Measurements from ENCODE around the gene CRYGC. TPM values are rescaled to one million over a fixed set of nuclear protein-coding genes. Genes with fewer than 3 reads are reported as not detected.

The CRYGC gene
- total and polyA plus RNA-seq, 2 of the 13 experiments (the other 11 are each of a cell fraction or from before 2014, with no cell fraction given): 0.20 to 0.27 TPM

GRCh38 chr2:208175069-208175839, 45.6 kb upstream of the CRYGC start (continued):
- TF ChIP-seq, protein P1, sequence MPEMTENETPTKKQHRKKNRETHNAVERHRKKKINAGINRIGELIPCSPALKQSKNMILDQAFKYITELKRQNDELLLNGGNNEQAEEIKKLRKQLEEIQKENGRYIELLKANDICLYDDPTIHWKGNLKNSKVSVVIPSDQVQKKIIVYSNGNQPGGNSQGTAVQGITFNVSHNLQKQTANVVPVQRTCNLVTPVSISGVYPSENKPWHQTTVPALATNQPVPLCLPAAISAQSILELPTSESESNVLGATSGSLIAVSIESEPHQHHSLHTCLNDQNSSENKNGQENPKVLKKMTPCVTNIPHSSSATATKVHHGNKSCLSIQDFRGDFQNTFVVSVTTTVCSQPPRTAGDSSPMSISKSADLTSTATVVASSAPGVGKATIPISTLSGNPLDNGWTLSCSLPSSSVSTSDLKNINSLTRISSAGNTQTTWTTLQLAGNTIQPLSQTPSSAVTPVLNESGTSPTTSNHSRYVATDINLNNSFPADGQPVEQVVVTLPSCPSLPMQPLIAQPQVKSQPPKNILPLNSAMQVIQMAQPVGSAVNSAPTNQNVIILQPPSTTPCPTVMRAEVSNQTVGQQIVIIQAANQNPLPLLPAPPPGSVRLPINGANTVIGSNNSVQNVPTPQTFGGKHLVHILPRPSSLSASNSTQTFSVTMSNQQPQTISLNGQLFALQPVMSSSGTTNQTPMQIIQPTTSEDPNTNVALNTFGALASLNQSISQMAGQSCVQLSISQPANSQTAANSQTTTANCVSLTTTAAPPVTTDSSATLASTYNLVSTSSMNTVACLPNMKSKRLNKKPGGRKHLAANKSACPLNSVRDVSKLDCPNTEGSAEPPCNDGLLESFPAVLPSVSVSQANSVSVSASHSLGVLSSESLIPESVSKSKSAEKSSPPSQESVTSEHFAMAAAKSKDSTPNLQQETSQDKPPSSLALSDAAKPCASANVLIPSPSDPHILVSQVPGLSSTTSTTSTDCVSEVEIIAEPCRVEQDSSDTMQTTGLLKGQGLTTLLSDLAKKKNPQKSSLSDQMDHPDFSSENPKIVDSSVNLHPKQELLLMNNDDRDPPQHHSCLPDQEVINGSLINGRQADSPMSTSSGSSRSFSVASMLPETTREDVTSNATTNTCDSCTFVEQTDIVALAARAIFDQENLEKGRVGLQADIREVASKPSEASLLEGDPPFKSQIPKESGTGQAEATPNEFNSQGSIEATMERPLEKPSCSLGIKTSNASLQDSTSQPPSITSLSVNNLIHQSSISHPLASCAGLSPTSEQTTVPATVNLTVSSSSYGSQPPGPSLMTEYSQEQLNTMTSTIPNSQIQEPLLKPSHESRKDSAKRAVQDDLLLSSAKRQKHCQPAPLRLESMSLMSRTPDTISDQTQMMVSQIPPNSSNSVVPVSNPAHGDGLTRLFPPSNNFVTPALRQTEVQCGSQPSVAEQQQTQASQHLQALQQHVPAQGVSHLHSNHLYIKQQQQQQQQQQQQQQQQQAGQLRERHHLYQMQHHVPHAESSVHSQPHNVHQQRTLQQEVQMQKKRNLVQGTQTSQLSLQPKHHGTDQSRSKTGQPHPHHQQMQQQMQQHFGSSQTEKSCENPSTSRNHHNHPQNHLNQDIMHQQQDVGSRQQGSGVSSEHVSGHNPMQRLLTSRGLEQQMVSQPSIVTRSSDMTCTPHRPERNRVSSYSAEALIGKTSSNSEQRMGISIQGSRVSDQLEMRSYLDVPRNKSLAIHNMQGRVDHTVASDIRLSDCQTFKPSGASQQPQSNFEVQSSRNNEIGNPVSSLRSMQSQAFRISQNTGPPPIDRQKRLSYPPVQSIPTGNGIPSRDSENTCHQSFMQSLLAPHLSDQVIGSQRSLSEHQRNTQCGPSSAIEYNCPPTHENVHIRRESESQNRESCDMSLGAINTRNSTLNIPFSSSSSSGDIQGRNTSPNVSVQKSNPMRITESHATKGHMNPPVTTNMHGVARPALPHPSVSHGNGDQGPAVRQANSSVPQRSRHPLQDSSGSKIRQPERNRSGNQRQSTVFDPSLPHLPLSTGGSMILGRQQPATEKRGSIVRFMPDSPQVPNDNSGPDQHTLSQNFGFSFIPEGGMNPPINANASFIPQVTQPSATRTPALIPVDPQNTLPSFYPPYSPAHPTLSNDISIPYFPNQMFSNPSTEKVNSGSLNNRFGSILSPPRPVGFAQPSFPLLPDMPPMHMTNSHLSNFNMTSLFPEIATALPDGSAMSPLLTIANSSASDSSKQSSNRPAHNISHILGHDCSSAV (CRISPR knock-in tag; IDR thresholded peaks at IDR 0.05; ENCODE audit: borderline replicate concordance): no peak
- TF ChIP-seq FOSL2 (CRISPR knock-in tag; IDR thresholded peaks at IDR 0.05): peak; percentile 60
- TF ChIP-seq EZH2 (conservative IDR thresholded peaks at IDR 0.05; ENCODE audit: low read depth, low read length): no peak
- TF ChIP-seq SOX6 (IDR thresholded peaks at IDR 0.05): no peak
- peak; percentile 37; the same call in 1 of the 2 replicates for TF ChIP-seq SOX6 (CRISPR knock-in tag; IDR thresholded peaks at IDR 0.05)
- TF ChIP-seq NR2C2 (CRISPR knock-in tag; IDR thresholded peaks at IDR 0.05; ENCODE audit: borderline replicate concordance): no peak
- no peak for TF ChIP-seq ZBTB20 (CRISPR knock-in tag; IDR thresholded peaks at IDR 0.05; ENCODE audit: borderline replicate concordance, low read depth)
- TF ChIP-seq ZNF234 (CRISPR knock-in tag; conservative IDR thresholded peaks at IDR 0.05): no peak
- no peak for TF ChIP-seq ZNF781 (CRISPR knock-in tag; IDR thresholded peaks at IDR 0.05; ENCODE audit: borderline replicate concordance, not compliant biosample characterization)
- no peak for TF ChIP-seq TP53 (CRISPR knock-in tag; conservative IDR thresholded peaks at IDR 0.05)
- no peak for TF ChIP-seq MATR3 (CRISPR knock-in tag; IDR thresholded peaks at IDR 0.05)
- TF ChIP-seq TGIF2 (CRISPR knock-in tag; IDR thresholded peaks at IDR 0.05): no peak
- TF ChIP-seq KDM6A (CRISPR knock-in tag; IDR thresholded peaks at IDR 0.05; ENCODE audit: low read depth): no peak
- no peak for TF ChIP-seq RNF219 (CRISPR knock-in tag; IDR thresholded peaks at IDR 0.05)
- TF ChIP-seq SIN3B (IDR thresholded peaks at IDR 0.05; ENCODE audit: low read length): no peak
- TF ChIP-seq THAP11 (CRISPR knock-in tag; IDR thresholded peaks at IDR 0.05): peak; percentile 54; the same call in 1 of the 2 replicates
- TF ChIP-seq KLF16 (CRISPR knock-in tag; IDR thresholded peaks at IDR 0.05): 0 out of 4 replicates have a peak, but pooled peaks of 1 of the 2 experiments have one; percentile 43
- TF ChIP-seq, protein P2, sequence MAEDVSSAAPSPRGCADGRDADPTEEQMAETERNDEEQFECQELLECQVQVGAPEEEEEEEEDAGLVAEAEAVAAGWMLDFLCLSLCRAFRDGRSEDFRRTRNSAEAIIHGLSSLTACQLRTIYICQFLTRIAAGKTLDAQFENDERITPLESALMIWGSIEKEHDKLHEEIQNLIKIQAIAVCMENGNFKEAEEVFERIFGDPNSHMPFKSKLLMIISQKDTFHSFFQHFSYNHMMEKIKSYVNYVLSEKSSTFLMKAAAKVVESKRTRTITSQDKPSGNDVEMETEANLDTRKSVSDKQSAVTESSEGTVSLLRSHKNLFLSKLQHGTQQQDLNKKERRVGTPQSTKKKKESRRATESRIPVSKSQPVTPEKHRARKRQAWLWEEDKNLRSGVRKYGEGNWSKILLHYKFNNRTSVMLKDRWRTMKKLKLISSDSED (CRISPR knock-in tag; IDR thresholded peaks at IDR 0.05): no peak
- no peak for TF ChIP-seq ZBTB42 (CRISPR knock-in tag; IDR thresholded peaks at IDR 0.05)

Measured in HepG2 (cell line).